ENCODE data around the gene S100PBP. TPM values are rescaled to one million over a fixed set of nuclear protein-coding genes. Genes with fewer than 3 reads are reported as not detected.

S100PBP gene
- total and polyA plus RNA-seq, 8 donors: 2.9 to 253 (median 19.8) TPM

DNA sequence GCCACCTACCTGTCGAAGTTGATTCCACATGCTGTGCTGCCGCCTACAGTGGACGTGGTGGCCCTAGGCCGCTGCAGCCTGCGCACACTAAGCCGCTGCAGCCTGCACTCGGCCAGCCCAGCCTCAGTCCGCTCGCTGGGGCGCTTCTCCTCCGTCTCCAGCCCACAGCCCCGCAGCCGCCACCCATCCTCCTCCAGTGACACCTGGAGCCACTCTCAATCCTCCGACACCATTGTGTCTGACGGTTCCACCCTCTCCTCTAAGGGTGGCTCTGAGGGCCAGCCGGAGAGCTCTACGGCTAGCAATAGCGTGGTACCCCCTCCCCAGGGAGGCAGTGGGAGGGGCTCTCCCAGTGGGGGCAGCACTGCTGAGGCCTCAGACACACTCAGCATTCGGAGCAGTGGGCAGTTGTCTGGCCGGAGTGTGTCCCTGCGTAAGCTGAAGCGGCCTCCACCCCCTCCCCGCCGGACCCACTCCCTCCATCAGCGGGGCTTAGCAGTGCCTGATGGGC is 47.2 kb upstream of the S100PBP start:
- intact Hi-C loops (cut with DNase I; ENCODE audit: low total_unique reads): loop anchor here (5.0 kb wide), 1 partner anchor 58 kb away; no protein-coding TSS in a partner anchor
- Histone ChIP-seq H3K27me3 (no peaks in the 10 kb centered on the region), H3K27ac (peak overlapping the region in 2 of 5 donors; percentile 65 to 92), H3K4me3 (no peak overlapping the region), H3K9me3 (no peaks in the 10 kb centered on the region), H3K4me1 (peaks cover 46 to 92% (median 76%) of the 10 kb centered on the region in 4 donors), H3K36me3 (peaks cover 34 to 76% (median 70%) of the 10 kb centered on the region in 4 donors)
- no peak for DNase-seq
- no peak for TF ChIP-seq POLR2AphosphoS5 (IDR thresholded peaks at IDR 0.05)
- no peak for TF ChIP-seq CTCF (IDR thresholded peaks at IDR 0.05)
- TF ChIP-seq POLR2A (IDR thresholded peaks at IDR 0.05): no peak
- TF ChIP-seq EP300 (IDR thresholded peaks at IDR 0.05): no peak
- WGBS, 5 donors: 84 to 93% (median 89%) methylated on average over 16 to 25 of the region's 25 CpGs

GRCh38 chr1:32770741-32771548 is 46.5 kb upstream of the S100PBP start:
- Histone ChIP-seq H3K27ac (peak overlapping the region in 4 of 5 donors; percentile 6 to 65 (median 36)), H3K9me3 (no peaks in the 10 kb centered on the region), H3K27me3 (no peaks in the 10 kb centered on the region), H3K4me3 (no peak overlapping the region), H3K36me3 (peaks cover 40 to 83% (median 76%) of the 10 kb centered on the region in 4 donors), H3K4me1 (peaks cover 43 to 92% (median 74%) of the 10 kb centered on the region in 4 donors)
- no peak for TF ChIP-seq POLR2AphosphoS5 (IDR thresholded peaks at IDR 0.05)
- TF ChIP-seq EP300 (IDR thresholded peaks at IDR 0.05): no peak
- no peak for TF ChIP-seq POLR2A (IDR thresholded peaks at IDR 0.05)
- TF ChIP-seq CTCF (IDR thresholded peaks at IDR 0.05): no peak
- WGBS, 5 donors: 71 to 81% (median 73%) methylated on average over 15 to 18 of the region's 18 CpGs
- no peak for DNase-seq
- intact Hi-C loops (cut with DNase I; ENCODE audit: low total_unique reads): loop anchor here (5.0 kb wide), 1 partner anchor 59 kb away; no protein-coding TSS in a partner anchor

DNA sequence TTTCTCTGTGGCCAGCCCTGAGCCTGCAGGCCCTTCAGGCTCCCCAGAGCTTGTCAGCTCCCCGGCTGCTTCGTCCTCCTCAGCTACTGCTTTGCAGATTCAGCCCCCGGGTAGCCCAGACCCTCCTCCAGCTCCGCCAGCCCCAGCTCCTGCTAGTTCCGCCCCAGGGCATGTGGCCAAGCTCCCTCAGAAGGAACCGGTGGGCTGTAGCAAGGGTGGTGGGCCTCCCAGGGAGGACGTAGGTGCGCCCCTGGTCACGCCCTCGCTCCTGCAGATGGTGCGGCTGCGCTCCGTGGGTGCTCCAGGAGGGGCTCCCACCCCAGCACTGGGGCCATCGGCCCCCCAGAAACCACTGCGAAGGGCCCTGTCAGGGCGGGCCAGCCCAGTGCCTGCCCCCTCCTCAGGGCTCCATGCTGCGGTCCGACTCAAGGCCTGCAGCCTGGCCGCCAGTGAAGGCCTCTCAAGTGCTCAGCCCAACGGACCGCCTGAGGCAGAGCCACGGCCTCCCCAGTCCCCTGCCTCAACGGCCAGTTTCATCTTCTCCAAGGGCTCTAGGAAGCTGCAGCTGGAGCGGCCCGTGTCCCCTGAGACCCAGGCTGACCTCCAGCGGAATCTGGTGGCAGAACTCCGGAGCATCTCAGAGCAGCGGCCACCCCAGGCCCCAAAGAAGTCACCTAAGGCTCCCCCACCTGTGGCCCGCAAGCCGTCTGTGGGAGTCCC is 45.7 kb upstream of the S100PBP start:
- no peak overlapping the region for H3K4me3 ChIP-seq
- WGBS, 5 donors: 76 to 85% (median 79%) methylated on average over 17 to 30 of the region's 30 CpGs
- peaks cover 35 to 89% (median 67%) of the 10 kb centered on the region in 4 donors for H3K4me1 ChIP-seq
- TF ChIP-seq EP300 (IDR thresholded peaks at IDR 0.05): no peak
- TF ChIP-seq POLR2AphosphoS5 (IDR thresholded peaks at IDR 0.05): no peak
- TF ChIP-seq POLR2A (IDR thresholded peaks at IDR 0.05): no peak
- TF ChIP-seq CTCF (IDR thresholded peaks at IDR 0.05): no peak
- H3K36me3 ChIP-seq: peaks cover 40 to 91% (median 84%) of the 10 kb centered on the region in 4 donors
- H3K9me3 ChIP-seq: no peaks in the 10 kb centered on the region
- DNase-seq: peak in 1 of 2 donors; percentile 32
- H3K27me3 ChIP-seq: no peaks in the 10 kb centered on the region
- H3K27ac ChIP-seq: peak overlapping the region in 4 of 5 donors; percentile 52 to 64 (median 54)
- intact Hi-C loops (cut with DNase I; ENCODE audit: low total_unique reads): loop anchor here (5.0 kb wide), 1 partner anchor 59 kb away; no protein-coding TSS in a partner anchor

All from stomach (tissue), 9 donors.